Liver (tissue), 9 donors: ENCODE results near the gene ZNF839. TPM values are rescaled to one million over a fixed set of nuclear protein-coding genes. Genes with fewer than 3 reads are reported as not detected.

ENCODE experiments used
- DNase-seq: peaks from one replicate; pipeline ENCODE4 v3.0.0-alpha.2; 2017; ENCODE audit warnings: low spot score
- H3K27ac ChIP-seq, 2 donors: one replicate each; pipeline ENCODE4 v1.7.0; 2013; ENCODE audit warnings: inconsistent platforms in 2 of 2, low read length in 2 of 2, control low read depth in 1 of 2, low read depth in 1 of 2, mild to moderate bottlenecking in 1 of 2
- H3K27me3 ChIP-seq, 4 donors: one replicate each; pipeline versions ENCODE4 v1.6.1 to v1.7.0; 2013; ENCODE audit warnings: low read length in 3 of 4, inconsistent platforms in 1 of 4, mild to moderate bottlenecking in 1 of 4, moderate library complexity in 1 of 4; ENCODE audit not compliant: control insufficient read depth in 4 of 4, insufficient read depth in 4 of 4
- H3K36me3 ChIP-seq, 4 donors: one replicate each; pipeline versions ENCODE4 v1.6.1 to v1.7.0; 2013; ENCODE audit warnings: low read length in 3 of 4, mild to moderate bottlenecking in 3 of 4, low read depth in 1 of 4, moderate library complexity in 1 of 4; ENCODE audit not compliant: control insufficient read depth in 4 of 4, insufficient read depth in 3 of 4
- H3K4me1 ChIP-seq, 4 donors: one replicate each; pipeline versions ENCODE4 v1.6.1 to v1.7.0; 2013; ENCODE audit warnings: low read length in 3 of 4, mild to moderate bottlenecking in 3 of 4, moderate library complexity in 1 of 4; ENCODE audit not compliant: control insufficient read depth in 4 of 4, insufficient read depth in 4 of 4
- H3K4me3 ChIP-seq, 3 donors: one replicate each; pipeline versions ENCODE4 v1.6.1 to v1.7.0; 2013; ENCODE audit warnings: low read length in 3 of 3, control low read depth in 1 of 3, low read depth in 1 of 3, mild to moderate bottlenecking in 1 of 3
- H3K9ac ChIP-seq, 2 donors: one replicate each; pipeline ENCODE4 v1.7.0; 2013; ENCODE audit warnings: low read length in 2 of 2, mild to moderate bottlenecking in 2 of 2, moderate library complexity in 2 of 2, control low read depth in 1 of 2, low read depth in 1 of 2
- H3K9me3 ChIP-seq, 4 donors: one replicate each; pipeline versions ENCODE4 v1.6.1 to v1.7.0; 2013; ENCODE audit warnings: low read length in 3 of 4; ENCODE audit not compliant: control insufficient read depth in 4 of 4
- ATF3 ChIP-seq: IDR thresholded peaks from 2 replicates; pipeline ENCODE4 v1.6.1; 2016; ENCODE audit warnings: antibody characterized with exemption
- CTCF ChIP-seq: fragments of 150-350 bp; IDR thresholded peaks from 2 replicates; pipeline ENCODE4 v1.5.1; 2017; ENCODE audit warnings: improper control_type of control experiment, low read depth, low read length; ENCODE audit not compliant: missing input control
- EGR1 ChIP-seq, 2 donors: IDR thresholded peaks; 2 replicates each; pipeline ENCODE4 v1.6.1; 2016 to 2018; ENCODE audit warnings: antibody characterized with exemption in 2 of 2, low read depth in 2 of 2
- FOXA1 ChIP-seq: IDR thresholded peaks from 2 replicates; pipeline ENCODE4 v1.6.1; 2016; ENCODE audit warnings: antibody characterized with exemption
- FOXA2 ChIP-seq: IDR thresholded peaks from 2 replicates; pipeline ENCODE4 v1.6.1; 2016; ENCODE audit warnings: antibody characterized with exemption
- GABPA ChIP-seq, 2 donors: IDR thresholded peaks in 1 of 2; conservative IDR thresholded peaks in 1 of 2; 2 replicates each; pipeline ENCODE4 v1.6.1; 2016; ENCODE audit warnings: antibody characterized with exemption in 2 of 2, mild to moderate bottlenecking in 1 of 2, moderate library complexity in 1 of 2
- HNF4A ChIP-seq, 2 donors: conservative IDR thresholded peaks; 2 replicates each; pipeline ENCODE4 v1.6.1; 2016; ENCODE audit warnings: antibody characterized with exemption in 2 of 2, mild to moderate bottlenecking in 2 of 2
- HNF4G ChIP-seq: IDR thresholded peaks from 2 replicates; pipeline ENCODE4 v1.6.1; 2016; ENCODE audit warnings: antibody characterized with exemption
- JUND ChIP-seq, 2 donors: IDR thresholded peaks; 2 replicates each; pipeline ENCODE4 v1.6.1; 2016; ENCODE audit warnings: antibody characterized with exemption in 2 of 2
- MAX ChIP-seq: IDR thresholded peaks from 2 replicates; pipeline ENCODE4 v1.6.1; 2016; ENCODE audit warnings: antibody characterized with exemption
- NR2F2 ChIP-seq: IDR thresholded peaks from 2 replicates; pipeline ENCODE4 v1.6.1; 2016; ENCODE audit warnings: antibody characterized with exemption
- RAD21 ChIP-seq, 2 donors: IDR thresholded peaks; 2 replicates each; pipeline ENCODE4 v1.6.1; 2016; ENCODE audit warnings: antibody characterized with exemption in 2 of 2, mild to moderate bottlenecking in 2 of 2
- REST ChIP-seq: IDR thresholded peaks from 2 replicates; pipeline ENCODE4 v1.6.1; 2016; ENCODE audit warnings: antibody characterized with exemption, mild to moderate bottlenecking
- RXRA ChIP-seq, 2 donors: IDR thresholded peaks; 2 replicates each; pipeline ENCODE4 v1.6.1; 2017 to 2018; ENCODE audit warnings: antibody characterized with exemption in 2 of 2, mild to moderate bottlenecking in 1 of 2
- SP1 ChIP-seq: IDR thresholded peaks from 2 replicates; pipeline ENCODE4 v1.6.1; 2018; ENCODE audit warnings: antibody characterized with exemption, mild to moderate bottlenecking
- TAF1 ChIP-seq: conservative IDR thresholded peaks from 2 replicates; pipeline ENCODE4 v1.6.1; 2016; ENCODE audit warnings: antibody characterized with exemption, mild to moderate bottlenecking
- YY1 ChIP-seq: IDR thresholded peaks from 2 replicates; pipeline ENCODE4 v1.6.1; 2016; ENCODE audit warnings: antibody characterized with exemption, mild to moderate bottlenecking
- ZBTB33 ChIP-seq: IDR thresholded peaks from 2 replicates; pipeline ENCODE4 v1.6.1; 2016; ENCODE audit warnings: antibody characterized with exemption
- WGBS: extraction: QIAGEN DNeasy Blood & Tissue Kit; methylation state at CpG from one replicate; pipeline ENCODE4 v1.1.7; 2013; 5-methylcytosine and 5-hydroxymethylcytosine counted together
- polyA plus RNA-seq, 2 donors: library from polyadenylated mRNA; stranded (reverse) in 1 of 2; unstranded in 1 of 2; fragments of 200-250 nt in 1 of 2; fragments of >200 nt in 1 of 2; fragmentation: Nextera tagmentation in 1 of 2; extraction: Ambion mirVana in 1 of 2; gene quantifications; one replicate each; pipeline versions ENCODE4 v1.2.1 to v1.2.3, GENCODE V29; 2013 to 2015
- total RNA-seq, 2 donors: library from RNA; depleted of rRNA; stranded (reverse); fragments of >200 nt; gene quantifications; one replicate each; pipeline ENCODE4 v1.2.3, GENCODE V29; 2014
- donor health status: healthy.
- donor health status: healthy.
- donor health status: healthy.
- donor health status: healthy.
- donor health status: healthy.

Gene ZNF839
- total and polyA plus RNA-seq, 4 donors = 3.1 to 5.6 (median 4.3) TPM

- DNase-seq = no peak
- WGBS = 96% methylated on average over 7 of the region's 7 CpGs
Measured at GRCh38 chr14:102344084-102344483, 24.5 kb downstream of the ZNF839 start.

More at GRCh38 chr14:102344084-102344483, 24.5 kb downstream of the ZNF839 start:
- Histone ChIP-seq H3K4me3 (no peak overlapping the region), H3K27ac (no peak overlapping the region), H3K4me1 (no peaks in the 10 kb centered on the region), H3K36me3 (peaks cover 17 to 69% (median 37%) of the 10 kb centered on the region in 4 donors), H3K27me3 (no peaks in the 10 kb centered on the region), H3K9ac (no peak overlapping the region), H3K9me3 (no peaks in the 10 kb centered on the region)
- no peak for TF ChIP-seq CTCF
- no peak for TF ChIP-seq RXRA (IDR thresholded peaks at IDR 0.05)
- no peak for TF ChIP-seq SP1
- TF ChIP-seq EGR1 (IDR thresholded peaks at IDR 0.05; ENCODE audit: low read depth in 2 of 2) = no peak
- no peak for TF ChIP-seq RAD21 (IDR thresholded peaks at IDR 0.05)
- TF ChIP-seq HNF4A (conservative IDR thresholded peaks at IDR 0.05) = no peak
- no peak for TF ChIP-seq REST
- TF ChIP-seq JUND (IDR thresholded peaks at IDR 0.05) = no peak
- TF ChIP-seq GABPA (IDR thresholded peaks at IDR 0.05 in 1 of 2, conservative IDR thresholded peaks at IDR 0.05 in 1 of 2) = no peak
- TF ChIP-seq FOXA1 = no peak
- no peak for TF ChIP-seq ATF3
- no peak for TF ChIP-seq FOXA2
- no peak for TF ChIP-seq YY1
- TF ChIP-seq MAX = no peak
- no peak for TF ChIP-seq HNF4G
- no peak for TF ChIP-seq ZBTB33
- no peak for TF ChIP-seq TAF1
- no peak for TF ChIP-seq NR2F2
